ENCODE measurements around the gene ACYP2.

The ACYP2 gene

DNA sequence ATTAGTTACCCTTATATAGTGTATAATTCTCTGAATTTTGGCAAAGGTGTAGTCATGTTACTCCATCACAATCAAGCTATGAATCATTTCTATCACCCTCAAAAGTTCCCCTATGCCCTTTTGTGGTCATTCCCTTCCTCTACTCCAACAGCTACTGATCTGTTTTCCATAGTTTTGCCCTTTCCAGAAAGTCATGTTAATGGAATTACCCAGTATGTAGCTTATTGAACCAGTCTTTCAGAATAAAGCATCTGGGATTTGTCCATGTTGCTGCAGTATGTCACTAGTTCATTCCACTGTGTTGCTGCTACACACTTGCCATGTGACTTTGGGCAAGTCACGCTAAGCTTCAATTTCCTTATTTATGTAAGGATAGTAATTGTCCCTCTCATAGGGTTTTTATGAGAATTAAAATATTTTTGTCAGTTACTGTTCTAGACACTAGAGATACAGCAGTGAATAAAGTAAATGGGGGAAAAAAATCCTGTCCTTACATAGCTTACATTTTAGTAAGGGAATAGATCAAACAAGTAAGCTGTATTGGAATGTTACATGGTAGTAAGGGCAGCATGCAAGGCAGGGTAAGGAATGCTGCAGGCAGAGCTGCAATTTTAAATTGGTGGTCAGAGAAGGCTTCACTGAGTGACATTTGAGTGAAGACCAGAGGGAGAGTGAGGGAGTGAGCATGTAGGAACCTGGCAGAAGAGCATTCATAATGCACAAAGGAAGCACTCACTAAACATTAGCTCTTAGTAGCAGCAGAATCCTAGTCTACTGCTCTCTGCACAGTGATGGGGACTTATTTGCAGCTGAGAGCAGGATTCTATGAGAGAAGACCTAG, 220.9 kb downstream of the ACYP2 start:
- Histone ChIP-seq H3K27ac (ENCODE audit: low read depth, low read length) (no peak overlapping the region), H3K4me3 (ENCODE audit: low read depth in 1 of 2, low read length in 2 of 2) (no peak overlapping the region), H3K4me1 (ENCODE audit: insufficient read depth, low read length) (peaks cover 14% of the 10 kb centered on the region), H3K9ac (ENCODE audit: low read length) (no peak overlapping the region), H3K9me3 (ENCODE audit: low read length) (no peaks in the 10 kb centered on the region), H3K27me3 (ENCODE audit: control insufficient read depth in 1 of 2, insufficient read depth in 2 of 2, low read length in 2 of 2) (no peaks in the 10 kb centered on the region), H3K36me3 (ENCODE audit: insufficient read depth, low read length) (no peaks in the 10 kb centered on the region)

DNA sequence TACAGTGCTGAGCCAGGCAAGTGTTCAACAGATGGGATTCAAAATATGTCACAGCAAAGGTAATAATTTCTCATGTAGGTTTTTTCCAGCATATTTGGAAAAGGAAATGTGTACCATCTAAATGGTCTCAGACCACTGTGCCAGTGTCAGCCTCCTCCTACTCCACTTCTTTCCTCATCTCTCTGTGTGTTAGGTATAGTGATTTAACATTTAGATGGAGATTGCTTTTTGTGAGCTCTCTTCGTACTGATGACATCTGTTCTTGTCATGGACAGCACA, 221.5 kb downstream of the ACYP2 start:
- peaks cover 18% of the 10 kb centered on the region for H3K4me1 ChIP-seq (ENCODE audit: insufficient read depth, low read length)
- no peaks in the 10 kb centered on the region for H3K9me3 ChIP-seq (ENCODE audit: low read length)
- no peak overlapping the region for H3K9ac ChIP-seq (ENCODE audit: low read length)
- H3K27ac ChIP-seq (ENCODE audit: low read depth, low read length), result no peak overlapping the region
- no peak overlapping the region for H3K4me3 ChIP-seq (ENCODE audit: low read depth in 1 of 2, low read length in 2 of 2)
- H3K36me3 ChIP-seq (ENCODE audit: insufficient read depth, low read length), result no peaks in the 10 kb centered on the region
- H3K27me3 ChIP-seq (ENCODE audit: control insufficient read depth in 1 of 2, insufficient read depth in 2 of 2, low read length in 2 of 2), result no peaks in the 10 kb centered on the region

DNA sequence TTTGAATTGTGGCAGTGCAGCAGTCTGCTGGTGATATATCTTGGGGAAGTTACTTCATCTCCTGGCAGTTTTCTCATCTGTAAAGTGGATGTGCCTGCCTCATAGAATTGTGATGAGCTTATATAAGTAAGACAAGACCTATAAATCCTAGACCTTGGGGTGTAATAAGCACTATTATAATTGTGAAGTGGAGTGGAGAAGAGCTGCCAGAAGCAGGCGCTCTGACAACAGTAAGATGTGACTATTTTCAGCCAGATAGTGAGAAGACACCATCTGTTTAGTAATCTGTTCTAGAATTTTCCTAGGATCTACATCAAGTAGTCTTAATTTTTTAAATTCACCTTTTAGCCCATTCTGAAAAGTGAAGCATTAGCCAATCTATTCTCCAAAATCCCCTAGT, 226.2 kb downstream of the ACYP2 start:
- Histone ChIP-seq H3K9me3 (ENCODE audit: low read length) (no peaks in the 10 kb centered on the region), H3K9ac (ENCODE audit: low read length) (no peak overlapping the region), H3K27me3 (ENCODE audit: control insufficient read depth in 1 of 2, insufficient read depth in 2 of 2, low read length in 2 of 2) (no peaks in the 10 kb centered on the region), H3K4me1 (ENCODE audit: insufficient read depth, low read length) (peaks cover 13% of the 10 kb centered on the region), H3K4me3 (ENCODE audit: low read depth in 1 of 2, low read length in 2 of 2) (no peak overlapping the region), H3K36me3 (ENCODE audit: insufficient read depth, low read length) (no peaks in the 10 kb centered on the region), H3K27ac (ENCODE audit: low read depth, low read length) (no peak overlapping the region)

DNA sequence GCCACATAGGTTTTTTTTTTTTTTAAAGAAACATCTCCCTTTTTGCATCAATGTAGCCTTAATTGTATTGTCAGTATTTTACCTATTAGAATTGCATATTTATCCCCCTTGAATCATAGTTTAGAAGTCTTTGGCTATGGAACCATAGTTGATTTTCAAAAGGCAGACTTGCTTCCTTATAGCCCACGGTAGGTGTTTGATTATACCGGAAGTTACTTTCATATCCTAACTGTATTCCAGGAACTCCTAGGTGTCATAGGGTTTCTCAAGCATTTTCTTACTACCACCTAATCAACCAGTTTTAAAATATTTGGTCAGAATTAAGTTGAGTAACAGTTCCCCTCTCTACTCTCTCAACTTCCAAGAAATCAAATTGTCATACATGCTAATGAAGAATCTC, 227.2 kb downstream of the ACYP2 start:
- H3K27me3 ChIP-seq (ENCODE audit: control insufficient read depth in 1 of 2, insufficient read depth in 2 of 2, low read length in 2 of 2), result no peaks in the 10 kb centered on the region
- H3K9ac ChIP-seq (ENCODE audit: low read length), result no peak overlapping the region
- H3K36me3 ChIP-seq (ENCODE audit: insufficient read depth, low read length), result no peaks in the 10 kb centered on the region
- H3K9me3 ChIP-seq (ENCODE audit: low read length), result no peaks in the 10 kb centered on the region
- H3K4me3 ChIP-seq (ENCODE audit: low read depth in 1 of 2, low read length in 2 of 2), result no peak overlapping the region
- no peak overlapping the region for H3K27ac ChIP-seq (ENCODE audit: low read depth, low read length)
- peaks cover 9% of the 10 kb centered on the region for H3K4me1 ChIP-seq (ENCODE audit: insufficient read depth, low read length)

DNA sequence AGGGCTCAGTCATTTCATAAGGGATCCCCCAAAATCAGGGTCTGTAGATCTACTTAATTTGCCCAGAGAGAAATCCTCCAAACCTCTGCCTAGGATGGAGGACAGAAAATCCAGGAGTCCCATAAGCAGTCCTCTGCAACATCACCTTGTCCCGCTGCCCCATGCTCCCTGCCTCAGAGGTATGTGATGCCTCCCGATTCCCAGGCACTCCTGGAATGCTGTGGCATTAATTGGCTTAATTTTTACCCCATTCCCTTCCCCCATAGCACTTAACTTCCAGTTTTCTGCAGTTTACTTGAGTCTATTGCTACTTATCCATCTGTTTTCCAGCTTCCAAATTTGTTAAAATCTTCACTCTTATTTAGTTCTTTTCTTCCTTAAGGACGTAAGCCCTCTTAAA, 232.2 kb downstream of the ACYP2 start:
- H3K36me3 ChIP-seq (ENCODE audit: insufficient read depth, low read length), result no peaks in the 10 kb centered on the region
- no peak overlapping the region for H3K27ac ChIP-seq (ENCODE audit: low read depth, low read length)
- H3K27me3 ChIP-seq (ENCODE audit: control insufficient read depth in 1 of 2, insufficient read depth in 2 of 2, low read length in 2 of 2), result no peaks in the 10 kb centered on the region
- H3K4me1 ChIP-seq (ENCODE audit: insufficient read depth, low read length), result no peaks in the 10 kb centered on the region
- H3K4me3 ChIP-seq (ENCODE audit: low read depth in 1 of 2, low read length in 2 of 2), result no peak overlapping the region
- H3K9ac ChIP-seq (ENCODE audit: low read length), result no peak overlapping the region
- no peaks in the 10 kb centered on the region for H3K9me3 ChIP-seq (ENCODE audit: low read length)

DNA sequence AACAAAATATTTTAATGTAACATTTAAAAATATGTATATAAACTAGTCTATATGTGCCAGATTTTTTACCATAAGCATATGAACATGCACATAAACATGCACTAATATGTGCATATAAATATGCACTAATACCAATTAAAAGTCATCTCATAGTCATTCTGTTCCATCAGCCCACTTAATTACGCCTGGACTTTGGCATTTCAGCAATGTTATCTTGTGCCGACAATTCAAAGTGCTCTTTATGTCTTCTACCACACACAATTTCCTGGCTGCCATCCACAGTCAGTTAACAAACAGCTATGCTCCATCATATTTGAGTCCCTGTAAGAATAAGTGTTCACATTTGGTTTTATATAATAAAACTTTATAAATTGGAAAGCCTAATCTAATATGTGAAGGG, 233.2 kb downstream of the ACYP2 start:
- H3K27ac ChIP-seq (ENCODE audit: low read depth, low read length), result no peak overlapping the region
- H3K27me3 ChIP-seq (ENCODE audit: control insufficient read depth in 1 of 2, insufficient read depth in 2 of 2, low read length in 2 of 2), result no peaks in the 10 kb centered on the region
- no peaks in the 10 kb centered on the region for H3K36me3 ChIP-seq (ENCODE audit: insufficient read depth, low read length)
- H3K9ac ChIP-seq (ENCODE audit: low read length), result no peak overlapping the region
- peaks cover 9% of the 10 kb centered on the region for H3K4me1 ChIP-seq (ENCODE audit: insufficient read depth, low read length)
- H3K4me3 ChIP-seq (ENCODE audit: low read depth in 1 of 2, low read length in 2 of 2), result no peak overlapping the region
- H3K9me3 ChIP-seq (ENCODE audit: low read length), result no peaks in the 10 kb centered on the region

DNA sequence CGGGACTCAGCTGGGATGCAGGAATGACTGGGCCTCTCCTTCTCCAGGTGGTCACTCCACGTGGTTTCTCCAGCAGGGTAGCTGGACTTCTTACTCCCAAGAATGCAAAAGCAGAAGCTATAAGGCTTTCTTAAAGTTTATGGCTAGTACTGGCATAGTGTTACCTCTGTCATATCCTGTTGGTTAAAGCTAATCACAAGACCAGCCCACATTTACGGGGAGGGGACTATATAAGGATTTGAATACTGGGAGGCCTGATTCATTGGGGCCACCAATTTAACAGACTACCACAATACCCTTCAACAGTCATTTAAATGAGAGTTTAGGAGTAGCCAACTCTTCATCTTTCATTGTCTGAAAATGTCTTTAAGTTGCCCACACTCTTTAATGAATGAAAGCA, 235.0 kb downstream of the ACYP2 start:
- H3K27me3 ChIP-seq (ENCODE audit: control insufficient read depth in 1 of 2, insufficient read depth in 2 of 2, low read length in 2 of 2), result no peaks in the 10 kb centered on the region
- H3K4me1 ChIP-seq (ENCODE audit: insufficient read depth, low read length), result peaks cover 9% of the 10 kb centered on the region
- no peaks in the 10 kb centered on the region for H3K9me3 ChIP-seq (ENCODE audit: low read length)
- H3K9ac ChIP-seq (ENCODE audit: low read length), result no peak overlapping the region
- no peak overlapping the region for H3K27ac ChIP-seq (ENCODE audit: low read depth, low read length)
- H3K36me3 ChIP-seq (ENCODE audit: insufficient read depth, low read length), result no peaks in the 10 kb centered on the region
- H3K4me3 ChIP-seq (ENCODE audit: low read depth in 1 of 2, low read length in 2 of 2), result no peak overlapping the region

DNA sequence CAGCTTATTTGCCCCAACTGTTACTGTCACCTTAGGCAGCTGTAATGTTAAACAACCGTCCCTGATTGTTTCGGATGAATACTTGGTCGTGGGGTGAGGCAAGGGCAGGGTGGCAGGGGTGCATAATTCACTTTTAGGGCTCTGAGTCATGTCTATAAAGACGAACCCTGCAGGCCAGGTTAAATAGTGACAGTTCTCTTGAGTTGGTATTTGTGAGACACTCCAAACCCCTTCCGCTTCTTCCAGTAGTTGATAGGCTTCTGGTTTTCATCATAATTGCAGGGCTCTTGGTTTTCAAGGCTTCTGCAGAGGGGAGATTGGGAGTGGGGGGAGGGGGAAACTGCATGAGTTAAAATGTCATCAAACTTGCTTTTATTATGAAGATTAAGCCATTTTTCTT, 237.8 kb downstream of the ACYP2 start:
- no peaks in the 10 kb centered on the region for H3K27me3 ChIP-seq (ENCODE audit: control insufficient read depth in 1 of 2, insufficient read depth in 2 of 2, low read length in 2 of 2)
- H3K9me3 ChIP-seq (ENCODE audit: low read length), result no peaks in the 10 kb centered on the region
- H3K4me1 ChIP-seq (ENCODE audit: insufficient read depth, low read length), result peaks cover 9% of the 10 kb centered on the region
- H3K36me3 ChIP-seq (ENCODE audit: insufficient read depth, low read length), result no peaks in the 10 kb centered on the region
- no peak overlapping the region for H3K4me3 ChIP-seq (ENCODE audit: low read depth in 1 of 2, low read length in 2 of 2)
- H3K9ac ChIP-seq (ENCODE audit: low read length), result no peak overlapping the region
- H3K27ac ChIP-seq (ENCODE audit: low read depth, low read length), result no peak overlapping the region

All from muscle layer of colon (tissue), 2 donors.